Fibroblast of peridontal ligament (primary cell): Measurements from ENCODE around the gene LHB.

ENCODE experiments used
- DNase-seq: peaks from one replicate; pipeline ENCODE4 v3.0.0-alpha.2; 2010; ENCODE audit errors: extremely low read depth

Gene LHB

GRCh38 chr19:48975947-48976847 lies 40.7 kb downstream of the LHB start:
- DNase-seq, result no peak

- peak; percentile 80 for DNase-seq
Observed at GRCh38 chr19:48970923-48971395, 45.9 kb downstream of the LHB start.

GRCh38 chr19:48970139-48970766 lies 46.6 kb downstream of the LHB start:
- DNase-seq, result no peak

GRCh38 chr19:48969276-48970138 lies 47.4 kb downstream of the LHB start:
- no peak for DNase-seq

GRCh38 chr19:48968813-48969218 lies 48.1 kb downstream of the LHB start:
- DNase-seq, result no peak

GRCh38 chr19:48968179-48968661 lies 48.7 kb downstream of the LHB start:
- peak; percentile 55 for DNase-seq

GRCh38 chr19:48967346-48968178 lies 49.3 kb downstream of the LHB start:
- peak; percentile 75 for DNase-seq

GRCh38 chr19:48966541-48967345 lies 50.1 kb downstream of the LHB start:
- no peak for DNase-seq
